ENCODE data around the gene ZNF324. TPM values are rescaled to one million over a fixed set of nuclear protein-coding genes. Genes with fewer than 3 reads are reported as not detected.

The ZNF324 gene
- total RNA-seq, 1 donor from 2014 or later, result 10.5 TPM

GRCh38 chr19:58519355-58520256 lies 52.7 kb downstream of the ZNF324 start, which contains the start of gene ZBTB45:
ZBTB45 (minus strand) TSS chr19:58519810; CDS start chr19:58517673, 2,137 bp downstream.
- H3K4me1 Mint-ChIP-seq (ENCODE audit: unreplicated experiment), result peaks cover 29% of the 10 kb centered on the region
- peak within 1 kb of the TSS; percentile 97 for H3K4me3 Mint-ChIP-seq (ENCODE audit: unreplicated experiment)
- peaks cover 25% of the 10 kb centered on the region for H3K27me3 Mint-ChIP-seq (ENCODE audit: unreplicated experiment)
- peak; percentile 67 for TF ChIP-seq CTCF (IDR thresholded peaks at IDR 0.05; ENCODE audit: unreplicated experiment)
- no peaks in the 10 kb centered on the region for H3K9me3 Mint-ChIP-seq (ENCODE audit: unreplicated experiment)
- peak within 1 kb of the TSS; percentile 99 for H3K27ac Mint-ChIP-seq (ENCODE audit: unreplicated experiment)
- H3K36me3 Mint-ChIP-seq (ENCODE audit: low read depth, unreplicated experiment), result peaks cover 21% of the 10 kb centered on the region
- DNase-seq (ENCODE audit: low spot score), result peak; percentile 91

GRCh38 chr19:58520257-58520599 lies 53.3 kb downstream of the ZNF324 start:
- Mint-ChIP-seq H3K4me3 (ENCODE audit: unreplicated experiment) (peak overlapping the region; percentile 97), H3K27ac (ENCODE audit: unreplicated experiment) (peak overlapping the region; percentile 99), H3K27me3 (ENCODE audit: unreplicated experiment) (peaks cover 22% of the 10 kb centered on the region), H3K9me3 (ENCODE audit: unreplicated experiment) (no peaks in the 10 kb centered on the region), H3K36me3 (ENCODE audit: low read depth, unreplicated experiment) (peaks cover 21% of the 10 kb centered on the region), H3K4me1 (ENCODE audit: unreplicated experiment) (peaks cover 29% of the 10 kb centered on the region)
- no peak for DNase-seq (ENCODE audit: low spot score)
- no peak for TF ChIP-seq CTCF (IDR thresholded peaks at IDR 0.05; ENCODE audit: unreplicated experiment)

- Mint-ChIP-seq H3K27ac (ENCODE audit: unreplicated experiment) (no peak overlapping the region), H3K36me3 (ENCODE audit: low read depth, unreplicated experiment) (peaks cover 14% of the 10 kb centered on the region), H3K27me3 (ENCODE audit: unreplicated experiment) (peaks cover 15% of the 10 kb centered on the region), H3K4me1 (ENCODE audit: unreplicated experiment) (peaks cover 25% of the 10 kb centered on the region), H3K9me3 (ENCODE audit: unreplicated experiment) (no peaks in the 10 kb centered on the region), H3K4me3 (ENCODE audit: unreplicated experiment) (peak overlapping the region; percentile 62)
- no peak for DNase-seq (ENCODE audit: low spot score)
- no peak for TF ChIP-seq CTCF (IDR thresholded peaks at IDR 0.05; ENCODE audit: unreplicated experiment)
Measured at GRCh38 chr19:58521651-58522050, 54.8 kb downstream of the ZNF324 start.

GRCh38 chr19:58522709-58523108 lies 55.8 kb downstream of the ZNF324 start:
- peak overlapping the region; percentile 37 for H3K27ac Mint-ChIP-seq (ENCODE audit: unreplicated experiment)

More at GRCh38 chr19:58522709-58523108, 55.8 kb downstream of the ZNF324 start:
- Mint-ChIP-seq H3K4me3 (ENCODE audit: unreplicated experiment) (no peak overlapping the region), H3K27me3 (ENCODE audit: unreplicated experiment) (peaks cover 19% of the 10 kb centered on the region), H3K36me3 (ENCODE audit: low read depth, unreplicated experiment) (peaks cover 14% of the 10 kb centered on the region), H3K4me1 (ENCODE audit: unreplicated experiment) (peaks cover 25% of the 10 kb centered on the region), H3K9me3 (ENCODE audit: unreplicated experiment) (no peaks in the 10 kb centered on the region)
- DNase-seq (ENCODE audit: low spot score), result no peak
- TF ChIP-seq CTCF (IDR thresholded peaks at IDR 0.05; ENCODE audit: unreplicated experiment), result no peak

Other genes starting within 250 kb of the ZNF324 start
- gene ZNF544, start 238.2 kb upstream of the ZNF324 start, total RNA-seq (ENCODE audit: unreplicated experiment), result 44.3 TPM
- 11.2 TPM for gene ZNF8, start 188.1 kb upstream of the ZNF324 start, total RNA-seq (ENCODE audit: unreplicated experiment)
- gene ERVK3-1, start 161.7 kb upstream of the ZNF324 start, total RNA-seq (ENCODE audit: unreplicated experiment), result 40.6 TPM
- 3.2 TPM for gene ZSCAN22, start 140.1 kb upstream of the ZNF324 start, total RNA-seq (ENCODE audit: unreplicated experiment)
- 41.9 TPM for gene A1BG, start 113.6 kb upstream of the ZNF324 start, total RNA-seq (ENCODE audit: unreplicated experiment)
- gene ZNF497, start 104.3 kb upstream of the ZNF324 start, total RNA-seq (ENCODE audit: unreplicated experiment), result 3.6 TPM
- gene ZNF837, start 86.0 kb upstream of the ZNF324 start, total RNA-seq (ENCODE audit: unreplicated experiment), result 4.5 TPM
- gene RPS5, start 79.8 kb upstream of the ZNF324 start, total RNA-seq (ENCODE audit: unreplicated experiment), result 1,047 TPM
- gene RNF225, start 71.4 kb upstream of the ZNF324 start, total RNA-seq (ENCODE audit: unreplicated experiment), result not detected
- 6.0 TPM for gene ZNF584, start 58.4 kb upstream of the ZNF324 start, total RNA-seq (ENCODE audit: unreplicated experiment)
- 1.2 TPM for gene ZNF132, start 26.9 kb upstream of the ZNF324 start, total RNA-seq (ENCODE audit: unreplicated experiment)
- gene ZNF324B, start 15.5 kb upstream of the ZNF324 start, total RNA-seq (ENCODE audit: unreplicated experiment), result 5.2 TPM
- gene ZNF446, start 9.3 kb downstream of the ZNF324 start, total RNA-seq (ENCODE audit: unreplicated experiment), result 9.9 TPM
- 4.7 TPM for gene SLC27A5, start 44.9 kb downstream of the ZNF324 start, total RNA-seq (ENCODE audit: unreplicated experiment)
- 22.2 TPM for gene ZBTB45, start 52.7 kb downstream of the ZNF324 start, total RNA-seq (ENCODE audit: unreplicated experiment)
- gene TRIM28, start 77.0 kb downstream of the ZNF324 start, total RNA-seq (ENCODE audit: unreplicated experiment), result 457 TPM
- gene CHMP2A, start 88.0 kb downstream of the ZNF324 start, total RNA-seq (ENCODE audit: unreplicated experiment), result 130 TPM
- 81.6 TPM for gene UBE2M, start 91.5 kb downstream of the ZNF324 start, total RNA-seq (ENCODE audit: unreplicated experiment)
- 18.6 TPM for gene MZF1, start 106.3 kb downstream of the ZNF324 start, total RNA-seq (ENCODE audit: unreplicated experiment)